ENCODE data around the gene CLSTN1.
"Not testable (repeated sequence)": the region's sequence is repeated elsewhere in the genome, so short reads cannot be mapped to it uniquely, and the experiment has no call there.

Gene CLSTN1

GRCh38 chr1:9797049-9797448 is 26.7 kb downstream of the CLSTN1 start:
- DNase-seq (ENCODE audit: low read depth in 2 of 2), result no peak

- no peak for DNase-seq (ENCODE audit: low read depth in 2 of 2)
Measured at GRCh38 chr1:9794081-9794480, 29.7 kb downstream of the CLSTN1 start.

GRCh38 chr1:9793291-9793690 is 30.5 kb downstream of the CLSTN1 start:
- DNase-seq (ENCODE audit: low read depth in 2 of 2), result no peak

GRCh38 chr1:9792156-9793042 is 31.4 kb downstream of the CLSTN1 start:
- no peak for DNase-seq (ENCODE audit: low read depth in 2 of 2)

- not testable (repeated sequence) for DNase-seq (ENCODE audit: low read depth in 2 of 2)
Measured at GRCh38 chr1:9789700-9790099, 34.1 kb downstream of the CLSTN1 start.

GRCh38 chr1:9787702-9788101 is 36.1 kb downstream of the CLSTN1 start:
- peak; percentile 25 to 29 for DNase-seq (ENCODE audit: low read depth in 2 of 2)

GRCh38 chr1:9785406-9785805 is 38.4 kb downstream of the CLSTN1 start:
- DNase-seq (ENCODE audit: low read depth in 2 of 2), result no peak

GRCh38 chr1:9784508-9785133 is 39.1 kb downstream of the CLSTN1 start:
- peak; percentile 45 to 53 for DNase-seq (ENCODE audit: low read depth in 2 of 2)

GRCh38 chr1:9782897-9783296 is 40.9 kb downstream of the CLSTN1 start:
- DNase-seq (ENCODE audit: low read depth in 2 of 2), result no peak

GRCh38 chr1:9782116-9782751 is 41.5 kb downstream of the CLSTN1 start:
- no peak for DNase-seq (ENCODE audit: low read depth in 2 of 2)

GRCh38 chr1:9780554-9781110 is 43.1 kb downstream of the CLSTN1 start:
- DNase-seq (ENCODE audit: low read depth in 2 of 2), result no peak

GRCh38 chr1:9778905-9779304 is 44.9 kb downstream of the CLSTN1 start:
- DNase-seq (ENCODE audit: low read depth in 2 of 2), result no peak

- no peak for DNase-seq (ENCODE audit: low read depth in 2 of 2)
Measured at GRCh38 chr1:9776685-9777084, 47.1 kb downstream of the CLSTN1 start.

GRCh38 chr1:9774712-9775679 is 48.8 kb downstream of the CLSTN1 start:
- no peak for DNase-seq (ENCODE audit: low read depth in 2 of 2)

- no peak for DNase-seq (ENCODE audit: low read depth in 2 of 2)
Measured at GRCh38 chr1:9770298-9770697, 53.5 kb downstream of the CLSTN1 start.

- DNase-seq (ENCODE audit: low read depth in 2 of 2), result no peak
Measured at GRCh38 chr1:9768983-9769382, 54.8 kb downstream of the CLSTN1 start.

- no peak for DNase-seq (ENCODE audit: low read depth in 2 of 2)
Measured at GRCh38 chr1:9767964-9768668, 55.6 kb downstream of the CLSTN1 start.

GRCh38 chr1:9766759-9767442 is 56.9 kb downstream of the CLSTN1 start:
- no peak for DNase-seq (ENCODE audit: low read depth in 2 of 2)

- no peak for DNase-seq (ENCODE audit: low read depth in 2 of 2)
Measured at GRCh38 chr1:9764550-9764949, 59.2 kb downstream of the CLSTN1 start.

- DNase-seq (ENCODE audit: low read depth in 2 of 2), result no peak
Measured at GRCh38 chr1:9763914-9764313, 59.9 kb downstream of the CLSTN1 start.
